Neural cell (in vitro differentiated cells): ENCODE data around the gene SIVA1. TPM values are rescaled to one million over a fixed set of nuclear protein-coding genes. Genes with fewer than 3 reads are reported as not detected.

ENCODE experiments used
- H2AFZ ChIP-seq: fragments of 200-600, 300-800 bp; sonication (generic), shearing (Covaris generic); 2 replicates; pipeline ENCODE4 v1.6.0; 2014; ENCODE audit warnings: low read depth, mild to moderate bottlenecking, antibody characterized with exemption, low read length, moderate library complexity
- H3F3A ChIP-seq: fragments of 200-600 bp; shearing (Covaris generic); 2 replicates; pipeline ENCODE4 v1.6.1; 2016; ENCODE audit warnings: mild to moderate bottlenecking, moderate library complexity, mixed read lengths, antibody characterized with exemption, low read length; ENCODE audit not compliant: insufficient read depth, poor library complexity, severe bottlenecking
- H3K27ac ChIP-seq: fragments of 200-600, 300-800 bp; sonication (generic), shearing (Covaris generic); 2 replicates; pipeline ENCODE4 v1.5.1; 2014; ENCODE audit warnings: mild to moderate bottlenecking, low read length, moderate library complexity
- H3K27me3 ChIP-seq: fragments of 300-800, 200-600 bp; sonication (generic), shearing (Covaris generic); 2 replicates; pipeline ENCODE4 v1.6.0; 2014; ENCODE audit warnings: mild to moderate bottlenecking, low read depth, low read length, moderate library complexity; ENCODE audit not compliant: insufficient read depth
- H3K36me3 ChIP-seq: fragments of 300-800, 200-600 bp; sonication (generic), shearing (Covaris generic); 2 replicates; pipeline ENCODE4 v1.5.1; 2014; ENCODE audit warnings: mild to moderate bottlenecking, antibody characterized with exemption, low read length, moderate library complexity; ENCODE audit not compliant: insufficient read depth
- H3K4me2 ChIP-seq: fragments of 300-800, 200-600 bp; sonication (generic), shearing (Covaris generic); 2 replicates; pipeline ENCODE4 v1.6.0; 2014; ENCODE audit warnings: mild to moderate bottlenecking, low read length
- H3K4me3 ChIP-seq: fragments of 300-800, 200-600 bp; sonication (generic), shearing (Covaris generic); 2 replicates; pipeline ENCODE4 v1.5.1; 2014; ENCODE audit warnings: mild to moderate bottlenecking, low read length, moderate library complexity
- H3K79me2 ChIP-seq: fragments of 200-600 bp; shearing (Covaris generic); replicated peaks from 2 replicates; pipeline ENCODE4 v1.6.0; 2014; ENCODE audit warnings: mild to moderate bottlenecking, low read length, moderate library complexity; ENCODE audit not compliant: insufficient read depth
- H3K9ac ChIP-seq: fragments of 300-800, 200-600 bp; sonication (generic), shearing (Covaris generic); 2 replicates; pipeline ENCODE4 v1.6.1; 2016; ENCODE audit warnings: mild to moderate bottlenecking, low read length, mixed read lengths
- H3K9me2 ChIP-seq: fragments of 200-600 bp; shearing (Covaris generic); 2 replicates; pipeline ENCODE4 v1.6.1; 2016; ENCODE audit warnings: mild to moderate bottlenecking, low read length, mixed read lengths; ENCODE audit not compliant: insufficient read depth
- H3K9me3 ChIP-seq: fragments of 200-600, 300-800 bp; sonication (generic), shearing (Covaris generic); 2 replicates; pipeline ENCODE4 v1.6.1; 2016; ENCODE audit warnings: mild to moderate bottlenecking, mixed run types, low read length, moderate library complexity, mixed read lengths
- H4K20me1 ChIP-seq: fragments of 200-600 bp; shearing (Covaris generic); 2 replicates; pipeline ENCODE4 v1.6.1; 2016; ENCODE audit warnings: mild to moderate bottlenecking, mixed run types; ENCODE audit not compliant: insufficient read depth
- EP300 ChIP-seq: fragments of 450-650 bp; conservative IDR thresholded peaks from 2 replicates; pipeline ENCODE4 v1.6.1; 2014; ENCODE audit warnings: antibody characterized with exemption, mild to moderate bottlenecking, moderate library complexity; ENCODE audit not compliant: poor library complexity, severe bottlenecking
- EZH2 ChIP-seq: fragments of 200-600, 300-800 bp; shearing (Covaris generic), sonication (generic); IDR thresholded peaks from 2 replicates; pipeline ENCODE4 v1.6.1; 2014; ENCODE audit warnings: antibody characterized with exemption, low read length, borderline replicate concordance, mild to moderate bottlenecking; ENCODE audit not compliant: insufficient read depth, poor library complexity, severe bottlenecking
- MXI1 ChIP-seq: fragments of 450-650 bp; conservative IDR thresholded peaks from 2 replicates; pipeline ENCODE4 v1.6.1; 2014; ENCODE audit warnings: antibody characterized with exemption, mild to moderate bottlenecking; ENCODE audit not compliant: poor library complexity, severe bottlenecking
- POLR2AphosphoS5 ChIP-seq: IDR thresholded peaks from 2 replicates; pipeline ENCODE4 v1.6.1; 2012
- RAD21 ChIP-seq: fragments of 450-650 bp; conservative IDR thresholded peaks from 2 replicates; pipeline ENCODE4 v1.6.1; 2014; ENCODE audit warnings: antibody characterized with exemption, mild to moderate bottlenecking, moderate library complexity
- SMC3 ChIP-seq: fragments of 450-650 bp; conservative IDR thresholded peaks from 2 replicates; pipeline ENCODE4 v1.6.1; 2014; ENCODE audit warnings: antibody characterized with exemption, mild to moderate bottlenecking, moderate library complexity; ENCODE audit not compliant: poor library complexity
- TAF1 ChIP-seq: IDR thresholded peaks from 2 replicates; pipeline ENCODE4 v1.6.1; 2012; ENCODE audit warnings: low read depth
- polyA plus RNA-seq: library from polyadenylated mRNA; depleted of rRNA; stranded (reverse); fragments of >200 nt; gene quantifications from 2 replicates; pipeline ENCODE4 v1.2.3, GENCODE V29; 2014
- TF ChIP-seq, protein P1 (sequence below): IDR thresholded peaks from 2 replicates; pipeline ENCODE4 v1.6.1; 2012; ENCODE audit warnings: borderline replicate concordance
- TF ChIP-seq, protein P2 (sequence below): fragments of 450-650 bp; IDR thresholded peaks from 2 replicates; pipeline ENCODE4 v1.5.1; 2014; ENCODE audit warnings: antibody characterized with exemption, mild to moderate bottlenecking, moderate library complexity; ENCODE audit not compliant: poor library complexity, severe bottlenecking

The SIVA1 gene
- polyA plus RNA-seq, 1 donor from 2014 or later = 180 TPM

DNA sequence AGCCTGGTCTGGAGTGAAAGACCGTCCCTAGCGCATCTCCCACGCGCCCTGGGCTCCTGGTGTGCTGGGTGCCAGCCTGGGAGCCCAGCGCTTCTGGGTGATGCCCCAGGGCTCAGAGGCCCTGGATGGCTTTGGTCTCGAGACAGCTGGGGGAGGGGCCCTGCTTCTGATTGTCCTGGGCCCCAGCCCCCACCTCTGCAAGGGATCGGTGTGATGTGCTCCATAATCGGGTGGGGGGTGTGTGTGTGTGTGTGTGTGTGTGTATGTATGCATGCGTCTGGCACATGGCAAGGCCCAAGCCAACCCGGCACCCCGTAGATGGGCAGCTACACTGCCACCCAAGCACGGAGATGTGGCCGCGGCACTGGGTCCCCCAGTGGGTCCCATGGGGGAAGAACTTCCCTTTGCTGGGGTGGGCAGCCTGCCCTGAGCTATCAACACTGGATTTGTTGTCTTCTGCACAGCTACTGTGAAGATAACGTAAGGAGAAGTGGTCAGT is 51.0 kb downstream of the SIVA1 start:
- Histone ChIP-seq H3K27me3 (peaks cover 36% of the 10 kb centered on the region), H4K20me1 (no peaks in the 10 kb centered on the region), H3K79me2 (no peaks in the 10 kb centered on the region), H3K4me3 (no peak overlapping the region), H3K36me3 (no peaks in the 10 kb centered on the region), H3K9ac (no peak overlapping the region), H2AFZ (no peak overlapping the region), H3F3A (no peaks in the 10 kb centered on the region), H3K9me3 (no peaks in the 10 kb centered on the region), H3K9me2 (no peaks in the 10 kb centered on the region), H3K27ac (no peak overlapping the region), H3K4me2 (no peak overlapping the region)
- TF ChIP-seq SMC3 (no peak), POLR2AphosphoS5 (no peak), EZH2 (no peak), RAD21 (no peak), EP300 (no peak), TAF1 (no peak), MXI1 (no peak)
- TF ChIP-seq, protein P1, sequence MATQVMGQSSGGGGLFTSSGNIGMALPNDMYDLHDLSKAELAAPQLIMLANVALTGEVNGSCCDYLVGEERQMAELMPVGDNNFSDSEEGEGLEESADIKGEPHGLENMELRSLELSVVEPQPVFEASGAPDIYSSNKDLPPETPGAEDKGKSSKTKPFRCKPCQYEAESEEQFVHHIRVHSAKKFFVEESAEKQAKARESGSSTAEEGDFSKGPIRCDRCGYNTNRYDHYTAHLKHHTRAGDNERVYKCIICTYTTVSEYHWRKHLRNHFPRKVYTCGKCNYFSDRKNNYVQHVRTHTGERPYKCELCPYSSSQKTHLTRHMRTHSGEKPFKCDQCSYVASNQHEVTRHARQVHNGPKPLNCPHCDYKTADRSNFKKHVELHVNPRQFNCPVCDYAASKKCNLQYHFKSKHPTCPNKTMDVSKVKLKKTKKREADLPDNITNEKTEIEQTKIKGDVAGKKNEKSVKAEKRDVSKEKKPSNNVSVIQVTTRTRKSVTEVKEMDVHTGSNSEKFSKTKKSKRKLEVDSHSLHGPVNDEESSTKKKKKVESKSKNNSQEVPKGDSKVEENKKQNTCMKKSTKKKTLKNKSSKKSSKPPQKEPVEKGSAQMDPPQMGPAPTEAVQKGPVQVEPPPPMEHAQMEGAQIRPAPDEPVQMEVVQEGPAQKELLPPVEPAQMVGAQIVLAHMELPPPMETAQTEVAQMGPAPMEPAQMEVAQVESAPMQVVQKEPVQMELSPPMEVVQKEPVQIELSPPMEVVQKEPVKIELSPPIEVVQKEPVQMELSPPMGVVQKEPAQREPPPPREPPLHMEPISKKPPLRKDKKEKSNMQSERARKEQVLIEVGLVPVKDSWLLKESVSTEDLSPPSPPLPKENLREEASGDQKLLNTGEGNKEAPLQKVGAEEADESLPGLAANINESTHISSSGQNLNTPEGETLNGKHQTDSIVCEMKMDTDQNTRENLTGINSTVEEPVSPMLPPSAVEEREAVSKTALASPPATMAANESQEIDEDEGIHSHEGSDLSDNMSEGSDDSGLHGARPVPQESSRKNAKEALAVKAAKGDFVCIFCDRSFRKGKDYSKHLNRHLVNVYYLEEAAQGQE = no peak
- TF ChIP-seq, protein P2, sequence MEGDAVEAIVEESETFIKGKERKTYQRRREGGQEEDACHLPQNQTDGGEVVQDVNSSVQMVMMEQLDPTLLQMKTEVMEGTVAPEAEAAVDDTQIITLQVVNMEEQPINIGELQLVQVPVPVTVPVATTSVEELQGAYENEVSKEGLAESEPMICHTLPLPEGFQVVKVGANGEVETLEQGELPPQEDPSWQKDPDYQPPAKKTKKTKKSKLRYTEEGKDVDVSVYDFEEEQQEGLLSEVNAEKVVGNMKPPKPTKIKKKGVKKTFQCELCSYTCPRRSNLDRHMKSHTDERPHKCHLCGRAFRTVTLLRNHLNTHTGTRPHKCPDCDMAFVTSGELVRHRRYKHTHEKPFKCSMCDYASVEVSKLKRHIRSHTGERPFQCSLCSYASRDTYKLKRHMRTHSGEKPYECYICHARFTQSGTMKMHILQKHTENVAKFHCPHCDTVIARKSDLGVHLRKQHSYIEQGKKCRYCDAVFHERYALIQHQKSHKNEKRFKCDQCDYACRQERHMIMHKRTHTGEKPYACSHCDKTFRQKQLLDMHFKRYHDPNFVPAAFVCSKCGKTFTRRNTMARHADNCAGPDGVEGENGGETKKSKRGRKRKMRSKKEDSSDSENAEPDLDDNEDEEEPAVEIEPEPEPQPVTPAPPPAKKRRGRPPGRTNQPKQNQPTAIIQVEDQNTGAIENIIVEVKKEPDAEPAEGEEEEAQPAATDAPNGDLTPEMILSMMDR = no peak

DNA sequence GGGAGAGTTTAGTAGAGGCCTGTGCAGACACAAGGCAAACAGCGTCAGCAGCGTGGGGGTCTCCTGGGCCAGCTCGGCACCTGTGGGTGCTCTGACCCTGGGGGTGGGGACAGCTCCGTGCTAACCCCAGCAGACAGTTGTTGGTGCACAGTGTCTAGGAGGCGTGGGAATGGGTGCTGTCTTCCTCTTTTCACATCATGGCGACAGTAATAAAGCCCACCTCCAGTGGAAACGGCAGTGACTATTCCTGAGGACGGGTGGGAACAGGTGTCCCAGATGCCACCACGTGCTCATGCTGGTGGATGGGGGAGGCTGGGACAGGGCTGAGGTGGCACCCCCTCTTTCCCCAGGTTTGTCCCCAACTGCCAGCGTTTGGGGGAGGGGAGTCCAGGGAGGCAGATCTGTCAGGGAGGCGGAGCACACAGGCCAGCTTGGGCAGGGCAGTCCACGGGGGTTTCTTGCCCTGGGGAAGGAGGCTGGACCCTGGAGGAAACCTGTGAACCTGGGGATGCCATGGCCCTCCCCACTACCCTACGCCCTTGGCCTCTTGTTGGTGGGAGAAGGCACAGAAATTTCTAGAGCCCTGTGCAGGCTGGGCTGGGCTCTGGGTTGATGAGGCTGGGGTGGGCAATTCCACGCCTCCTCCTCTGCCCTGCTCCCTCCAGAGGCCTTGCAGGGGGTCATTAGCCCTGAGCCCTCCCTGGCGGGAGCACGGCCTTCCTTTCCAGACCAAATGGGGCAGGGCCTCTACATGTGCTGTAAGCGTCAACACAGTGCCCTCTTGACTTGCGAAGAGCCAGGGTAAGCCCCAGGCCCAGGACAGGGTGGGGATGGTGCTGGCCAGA is 51.8 kb downstream of the SIVA1 start:
- no peak overlapping the region for H3K4me3 ChIP-seq
- H3K4me2 ChIP-seq = no peak overlapping the region
- no peaks in the 10 kb centered on the region for H3F3A ChIP-seq
- H3K27ac ChIP-seq = no peak overlapping the region
- H2AFZ ChIP-seq = no peak overlapping the region
- TF ChIP-seq SMC3 (no peak), MXI1 (no peak), TAF1 (no peak), RAD21 (no peak), POLR2AphosphoS5 (no peak), EZH2 (no peak), EP300 (no peak)
- TF ChIP-seq, protein P2 = no peak
- TF ChIP-seq, protein P1 = no peak
- no peaks in the 10 kb centered on the region for H3K9me2 ChIP-seq
- H3K9ac ChIP-seq = no peak overlapping the region
- H3K27me3 ChIP-seq = peaks cover 29% of the 10 kb centered on the region
- H3K79me2 ChIP-seq = no peaks in the 10 kb centered on the region
- H3K9me3 ChIP-seq = no peaks in the 10 kb centered on the region
- H4K20me1 ChIP-seq = no peaks in the 10 kb centered on the region
- no peaks in the 10 kb centered on the region for H3K36me3 ChIP-seq
